Fibroblast of the conjunctiva (primary cell): ENCODE data around the gene APOC4.
"Not testable (repeated sequence)": the region's sequence is repeated elsewhere in the genome, so short reads cannot be mapped to it uniquely, and the experiment has no call there.

ENCODE experiments used
- DNase-seq: peaks from one replicate; pipeline ENCODE4 v3.0.0-alpha.2; 2010; ENCODE audit warnings: low read depth

APOC4 gene, protein sequence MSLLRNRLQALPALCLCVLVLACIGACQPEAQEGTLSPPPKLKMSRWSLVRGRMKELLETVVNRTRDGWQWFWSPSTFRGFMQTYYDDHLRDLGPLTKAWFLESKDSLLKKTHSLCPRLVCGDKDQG

DNA sequence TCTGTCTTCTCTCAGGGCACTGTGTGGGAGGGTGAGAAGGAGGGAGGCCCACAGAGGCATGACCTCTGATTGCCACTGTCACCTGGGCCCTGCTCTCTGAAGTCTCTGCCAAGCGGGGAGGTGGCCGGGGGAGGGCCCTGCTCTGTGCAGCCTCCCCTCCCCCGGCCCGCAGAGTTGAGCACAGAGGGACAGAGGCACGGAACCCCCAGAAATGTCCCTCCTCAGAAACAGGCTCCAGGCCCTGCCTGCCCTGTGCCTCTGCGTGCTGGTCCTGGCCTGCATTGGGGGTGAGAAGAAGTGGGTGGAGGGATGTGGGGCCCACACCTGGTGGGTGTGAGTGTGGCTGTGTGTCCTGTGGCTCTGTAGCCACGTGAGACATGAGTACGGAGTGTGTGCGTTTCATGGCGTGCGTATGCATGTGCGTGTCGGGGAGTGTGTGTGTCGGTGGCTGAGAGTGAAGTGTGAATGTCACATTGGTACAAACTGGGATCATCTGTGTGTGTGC, at the start of gene APOC4:
Gene APOC4 (plus strand): TSS at position 171 of the 505 bp plus-strand sequence. CDS start 41 bp downstream, at position 212.
- DNase-seq, result no peak

DNA sequence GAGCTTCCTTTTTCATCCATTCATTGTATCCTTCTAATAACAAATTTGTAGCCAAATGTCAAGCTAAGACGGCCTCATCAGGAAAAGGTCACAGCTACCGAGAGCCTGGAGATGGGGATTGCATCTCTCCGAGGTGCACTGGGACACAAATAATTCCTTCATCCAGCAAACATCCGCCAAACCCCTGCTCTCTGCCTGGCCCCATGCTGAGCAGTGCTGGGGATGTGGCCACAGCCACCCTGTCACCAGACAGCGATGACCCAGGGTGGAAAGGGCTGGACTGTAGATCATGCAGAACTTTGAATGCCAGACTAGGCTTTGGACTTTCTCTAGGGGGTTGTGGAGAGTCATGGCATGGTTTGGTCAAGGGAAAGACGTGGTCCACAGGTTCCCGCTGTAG, 49.1 kb upstream of the APOC4 start:
- no peak for DNase-seq

DNA sequence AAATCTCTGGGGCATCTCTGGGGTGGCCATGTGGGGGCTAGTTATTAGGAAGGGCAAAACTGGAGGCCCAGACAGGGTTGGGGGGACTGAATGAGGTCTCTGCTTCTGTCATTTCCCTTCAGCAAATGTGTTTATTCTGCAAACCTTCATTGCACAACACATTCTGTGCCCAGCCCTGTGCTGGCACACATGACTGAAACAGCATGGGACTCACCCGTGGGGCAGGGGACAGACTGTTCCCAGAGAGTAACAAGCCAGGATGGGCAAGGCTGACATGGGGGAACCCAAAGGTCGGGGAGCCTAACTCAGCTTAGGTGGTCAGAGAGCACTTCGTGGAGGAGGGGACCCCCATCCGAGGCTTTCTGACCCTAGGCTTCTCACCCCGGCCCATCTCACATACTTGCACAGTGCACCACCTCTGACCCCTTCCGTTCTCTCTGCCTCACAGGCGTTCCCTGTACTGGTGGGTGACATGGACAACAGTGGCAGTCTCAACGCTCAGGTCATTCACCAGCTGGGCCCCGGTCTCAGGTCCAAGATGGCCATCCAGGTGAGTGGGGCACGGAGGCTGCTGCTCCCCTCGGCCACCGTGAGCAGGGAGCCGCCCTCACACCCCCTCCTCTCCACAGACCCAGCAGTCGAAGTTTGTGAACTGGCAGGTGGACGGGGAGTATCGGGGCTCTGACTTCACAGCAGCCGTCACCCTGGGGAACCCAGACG, 48.5 kb upstream of the APOC4 start:
- no peak for DNase-seq

DNA sequence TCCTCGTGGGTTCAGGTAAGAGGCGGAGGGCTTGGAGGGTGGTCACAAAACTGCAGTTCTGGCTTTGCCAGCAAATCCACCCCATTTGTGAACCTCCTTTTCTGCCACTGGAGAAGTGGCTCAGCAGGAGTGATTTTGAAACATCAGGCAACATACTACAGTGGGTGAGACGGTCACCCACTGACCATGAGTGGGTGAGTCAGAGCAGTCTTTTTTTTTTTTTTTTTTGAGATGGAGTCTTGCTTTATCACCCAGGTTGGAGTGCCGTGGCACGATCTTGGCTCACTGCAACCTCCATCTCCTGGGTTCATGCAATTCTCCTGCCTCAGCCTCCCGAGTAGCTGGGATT, 48.0 kb upstream of the APOC4 start:
- no peak for DNase-seq

DNA sequence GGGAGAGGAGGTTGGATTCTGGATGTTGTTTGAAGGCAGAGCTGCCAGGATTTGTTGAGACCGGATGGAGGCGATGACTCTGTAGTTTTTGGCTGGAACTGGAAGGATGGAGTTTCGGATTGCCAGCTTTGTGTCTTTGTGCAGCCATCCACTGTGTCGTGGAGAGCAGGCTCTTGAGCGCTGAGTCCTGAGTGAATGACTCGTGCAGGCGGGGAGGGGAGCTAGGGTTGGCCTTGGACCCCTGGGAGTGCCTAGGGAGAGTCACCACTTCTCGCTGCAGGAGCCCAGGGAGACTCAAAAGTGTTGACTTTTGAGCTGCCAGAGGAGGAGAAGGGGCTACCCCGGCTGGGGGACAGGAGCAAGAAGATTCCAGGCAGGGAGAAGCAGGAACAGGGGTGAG, 47.1 kb upstream of the APOC4 start:
- DNase-seq, result no peak

DNA sequence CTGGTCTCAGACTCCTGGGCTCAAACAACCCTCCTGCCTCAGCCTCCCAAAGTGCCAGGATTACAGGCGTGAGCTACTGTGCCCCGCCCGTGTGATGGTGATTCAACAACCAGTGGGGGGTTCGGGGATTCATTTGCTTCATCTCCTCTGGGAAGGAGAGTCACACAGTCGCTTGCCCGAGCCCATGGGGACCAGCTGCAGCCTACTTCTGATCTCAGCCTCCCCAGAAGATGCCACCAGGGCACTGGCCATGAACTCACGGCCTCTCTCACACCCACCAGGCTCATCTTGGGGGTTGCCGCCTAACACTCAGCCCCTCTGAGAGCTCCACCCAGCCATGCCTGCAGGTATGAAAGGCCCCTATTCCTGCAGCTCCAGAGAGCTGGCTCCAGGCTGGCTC, 44.2 kb upstream of the APOC4 start:
- DNase-seq, result no peak

DNA sequence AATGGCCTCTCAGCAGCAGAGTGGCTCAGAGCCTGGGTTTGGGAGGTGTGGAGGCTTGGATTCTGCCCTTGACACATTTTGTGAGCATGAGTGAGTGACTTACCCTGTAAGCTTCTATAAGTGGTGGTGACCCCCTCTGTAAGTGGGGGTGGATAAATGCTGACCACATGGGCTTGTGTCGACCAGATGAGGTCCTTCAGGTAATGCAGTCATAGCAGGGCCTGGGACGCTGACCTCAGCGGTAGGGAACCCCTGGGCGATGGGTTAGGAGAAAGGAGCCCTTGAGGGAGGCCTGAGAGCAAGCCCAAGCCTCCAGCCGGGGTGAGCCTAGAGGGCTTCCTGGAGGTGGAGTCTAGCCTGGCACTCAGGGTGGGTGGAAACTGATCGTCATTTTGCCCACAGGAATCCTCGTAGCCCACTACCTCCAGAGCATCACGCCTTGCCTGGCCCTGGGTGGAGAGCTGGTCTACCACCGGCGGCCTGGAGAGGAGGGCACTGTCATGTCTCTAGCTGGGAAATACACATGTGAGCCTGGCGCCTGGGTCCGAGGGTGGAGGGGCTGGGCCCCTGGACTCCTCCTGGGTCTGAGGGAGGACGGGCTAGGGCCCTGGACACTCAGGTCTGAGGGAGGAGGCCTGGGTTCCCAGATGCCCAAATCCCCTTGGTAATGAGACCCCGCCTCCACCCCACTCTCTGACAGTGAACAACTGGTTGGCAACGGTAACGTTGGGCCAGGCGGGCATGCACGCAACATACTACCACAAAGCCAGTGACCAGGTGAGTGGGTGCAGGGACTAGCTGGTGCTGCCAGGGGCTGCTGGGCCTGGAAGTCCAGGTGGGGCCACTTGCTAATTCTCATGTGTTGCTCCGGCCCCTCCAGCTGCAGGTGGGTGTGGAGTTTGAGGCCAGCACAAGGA, 41.5 kb upstream of the APOC4 start:
- no peak for DNase-seq

DNA sequence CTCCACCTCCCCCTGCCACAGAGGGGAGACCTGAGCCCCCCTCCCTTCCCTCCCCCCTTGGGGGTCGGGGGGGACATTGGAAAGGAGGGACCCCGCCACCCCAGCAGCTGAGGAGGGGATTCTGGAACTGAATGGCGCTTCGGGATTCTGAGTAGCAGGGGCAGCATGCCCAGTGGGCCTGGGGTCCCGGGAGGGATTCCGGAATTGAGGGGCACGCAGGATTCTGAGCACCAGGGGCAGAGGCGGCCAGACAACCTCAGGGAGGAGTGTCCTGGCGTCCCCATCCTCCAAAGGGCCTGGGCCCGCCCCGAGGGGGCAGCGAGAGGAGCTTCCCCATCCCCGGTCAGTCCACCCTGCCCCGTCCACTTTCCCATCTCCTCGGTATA, 38.8 kb upstream of the APOC4 start:
- no peak for DNase-seq

DNA sequence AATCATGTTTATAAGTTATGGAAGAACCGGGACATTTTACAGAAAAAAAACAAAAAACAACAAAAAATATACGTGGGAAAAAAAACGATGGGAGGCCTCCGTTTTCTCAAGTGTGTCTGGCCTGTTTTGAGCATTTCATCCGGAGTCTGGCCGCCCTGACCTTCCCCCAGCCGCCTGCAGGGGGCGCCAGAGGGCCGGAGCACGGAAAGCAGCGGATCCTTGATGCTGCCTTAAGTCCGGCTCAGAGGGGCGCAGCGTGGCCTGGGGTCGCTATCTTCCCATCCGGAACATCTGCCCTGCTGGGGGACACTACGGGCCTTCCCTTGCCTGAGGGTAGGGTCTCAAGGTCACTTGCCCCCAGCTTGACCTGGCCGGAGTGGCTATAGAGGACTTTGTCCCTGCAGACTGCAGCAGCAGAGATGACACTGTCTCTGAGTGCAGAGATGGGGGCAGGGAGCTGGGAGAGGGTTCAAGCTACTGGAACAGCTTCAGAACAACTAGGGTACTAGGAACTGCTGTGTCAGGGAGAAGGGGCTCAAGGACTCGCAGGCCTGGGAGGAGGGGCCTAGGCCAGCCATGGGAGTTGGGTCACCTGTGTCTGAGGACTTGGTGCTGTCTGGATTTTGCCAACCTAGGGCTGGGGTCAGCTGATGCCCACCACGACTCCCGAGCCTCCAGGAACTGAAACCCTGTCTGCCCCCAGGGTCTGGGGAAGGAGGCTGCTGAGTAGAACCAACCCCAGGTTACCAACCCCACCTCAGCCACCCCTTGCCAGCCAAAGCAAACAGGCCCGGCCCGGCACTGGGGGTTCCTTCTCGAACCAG, 38.2 kb upstream of the APOC4 start:
- DNase-seq, result peak; percentile 41

DNA sequence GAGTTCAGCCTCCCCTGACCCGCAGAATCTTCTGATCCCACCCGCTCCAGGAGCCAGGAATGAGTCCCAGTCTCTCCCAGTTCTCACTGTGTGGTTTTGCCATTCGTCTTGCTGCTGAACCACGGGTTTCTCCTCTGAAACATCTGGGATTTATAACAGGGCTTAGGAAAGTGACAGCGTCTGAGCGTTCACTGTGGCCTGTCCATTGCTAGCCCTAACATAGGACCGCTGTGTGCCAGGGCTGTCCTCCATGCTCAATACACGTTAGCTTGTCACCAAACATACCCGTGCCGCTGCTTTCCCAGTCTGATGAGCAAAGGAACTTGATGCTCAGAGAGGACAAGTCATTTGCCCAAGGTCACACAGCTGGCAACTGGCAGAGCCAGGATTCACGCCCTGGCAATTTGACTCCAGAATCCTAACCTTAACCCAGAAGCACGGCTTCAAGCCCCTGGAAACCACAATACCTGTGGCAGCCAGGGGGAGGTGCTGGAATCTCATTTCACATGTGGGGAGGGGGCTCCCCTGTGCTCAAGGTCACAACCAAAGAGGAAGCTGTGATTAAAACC, 37.5 kb upstream of the APOC4 start:
- DNase-seq, result no peak

DNA sequence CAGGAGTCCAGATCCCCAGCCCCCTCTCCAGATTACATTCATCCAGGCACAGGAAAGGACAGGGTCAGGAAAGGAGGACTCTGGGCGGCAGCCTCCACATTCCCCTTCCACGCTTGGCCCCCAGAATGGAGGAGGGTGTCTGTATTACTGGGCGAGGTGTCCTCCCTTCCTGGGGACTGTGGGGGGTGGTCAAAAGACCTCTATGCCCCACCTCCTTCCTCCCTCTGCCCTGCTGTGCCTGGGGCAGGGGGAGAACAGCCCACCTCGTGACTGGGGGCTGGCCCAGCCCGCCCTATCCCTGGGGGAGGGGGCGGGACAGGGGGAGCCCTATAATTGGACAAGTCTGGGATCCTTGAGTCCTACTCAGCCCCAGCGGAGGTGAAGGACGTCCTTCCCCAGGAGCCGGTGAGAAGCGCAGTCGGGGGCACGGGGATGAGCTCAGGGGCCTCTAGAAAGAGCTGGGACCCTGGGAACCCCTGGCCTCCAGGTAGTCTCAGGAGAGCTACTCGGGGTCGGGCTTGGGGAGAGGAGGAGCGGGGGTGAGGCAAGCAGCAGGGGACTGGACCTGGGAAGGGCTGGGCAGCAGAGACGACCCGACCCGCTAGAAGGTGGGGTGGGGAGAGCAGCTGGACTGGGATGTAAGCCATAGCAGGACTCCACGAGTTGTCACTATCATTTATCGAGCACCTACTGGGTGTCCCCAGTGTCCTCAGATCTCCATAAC, 36.4 kb upstream of the APOC4 start, which contains the start of gene APOE:
Gene APOE (plus strand): TSS at position 360 of the 724 bp plus-strand sequence. CDS start 829 bp downstream, outside the sequence.
- no peak for DNase-seq

DNA sequence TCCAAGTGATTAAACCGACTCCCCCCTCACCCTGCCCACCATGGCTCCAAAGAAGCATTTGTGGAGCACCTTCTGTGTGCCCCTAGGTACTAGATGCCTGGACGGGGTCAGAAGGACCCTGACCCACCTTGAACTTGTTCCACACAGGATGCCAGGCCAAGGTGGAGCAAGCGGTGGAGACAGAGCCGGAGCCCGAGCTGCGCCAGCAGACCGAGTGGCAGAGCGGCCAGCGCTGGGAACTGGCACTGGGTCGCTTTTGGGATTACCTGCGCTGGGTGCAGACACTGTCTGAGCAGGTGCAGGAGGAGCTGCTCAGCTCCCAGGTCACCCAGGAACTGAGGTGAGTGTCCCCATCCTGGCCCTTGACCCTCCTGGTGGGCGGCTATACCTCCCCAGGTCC, 34.4 kb upstream of the APOC4 start:
- DNase-seq, result no peak

DNA sequence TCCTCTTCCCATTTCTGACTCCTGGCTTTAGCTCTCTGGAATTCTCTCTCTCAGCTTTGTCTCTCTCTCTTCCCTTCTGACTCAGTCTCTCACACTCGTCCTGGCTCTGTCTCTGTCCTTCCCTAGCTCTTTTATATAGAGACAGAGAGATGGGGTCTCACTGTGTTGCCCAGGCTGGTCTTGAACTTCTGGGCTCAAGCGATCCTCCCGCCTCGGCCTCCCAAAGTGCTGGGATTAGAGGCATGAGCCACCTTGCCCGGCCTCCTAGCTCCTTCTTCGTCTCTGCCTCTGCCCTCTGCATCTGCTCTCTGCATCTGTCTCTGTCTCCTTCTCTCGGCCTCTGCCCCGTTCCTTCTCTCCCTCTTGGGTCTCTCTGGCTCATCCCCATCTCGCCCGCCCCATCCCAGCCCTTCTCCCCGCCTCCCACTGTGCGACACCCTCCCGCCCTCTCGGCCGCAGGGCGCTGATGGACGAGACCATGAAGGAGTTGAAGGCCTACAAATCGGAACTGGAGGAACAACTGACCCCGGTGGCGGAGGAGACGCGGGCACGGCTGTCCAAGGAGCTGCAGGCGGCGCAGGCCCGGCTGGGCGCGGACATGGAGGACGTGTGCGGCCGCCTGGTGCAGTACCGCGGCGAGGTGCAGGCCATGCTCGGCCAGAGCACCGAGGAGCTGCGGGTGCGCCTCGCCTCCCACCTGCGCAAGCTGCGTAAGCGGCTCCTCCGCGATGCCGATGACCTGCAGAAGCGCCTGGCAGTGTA, 33.8 kb upstream of the APOC4 start:
- no peak for DNase-seq

DNA sequence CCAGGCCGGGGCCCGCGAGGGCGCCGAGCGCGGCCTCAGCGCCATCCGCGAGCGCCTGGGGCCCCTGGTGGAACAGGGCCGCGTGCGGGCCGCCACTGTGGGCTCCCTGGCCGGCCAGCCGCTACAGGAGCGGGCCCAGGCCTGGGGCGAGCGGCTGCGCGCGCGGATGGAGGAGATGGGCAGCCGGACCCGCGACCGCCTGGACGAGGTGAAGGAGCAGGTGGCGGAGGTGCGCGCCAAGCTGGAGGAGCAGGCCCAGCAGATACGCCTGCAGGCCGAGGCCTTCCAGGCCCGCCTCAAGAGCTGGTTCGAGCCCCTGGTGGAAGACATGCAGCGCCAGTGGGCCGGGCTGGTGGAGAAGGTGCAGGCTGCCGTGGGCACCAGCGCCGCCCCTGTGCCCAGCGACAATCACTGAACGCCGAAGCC, 33.2 kb upstream of the APOC4 start:
- no peak for DNase-seq

DNA sequence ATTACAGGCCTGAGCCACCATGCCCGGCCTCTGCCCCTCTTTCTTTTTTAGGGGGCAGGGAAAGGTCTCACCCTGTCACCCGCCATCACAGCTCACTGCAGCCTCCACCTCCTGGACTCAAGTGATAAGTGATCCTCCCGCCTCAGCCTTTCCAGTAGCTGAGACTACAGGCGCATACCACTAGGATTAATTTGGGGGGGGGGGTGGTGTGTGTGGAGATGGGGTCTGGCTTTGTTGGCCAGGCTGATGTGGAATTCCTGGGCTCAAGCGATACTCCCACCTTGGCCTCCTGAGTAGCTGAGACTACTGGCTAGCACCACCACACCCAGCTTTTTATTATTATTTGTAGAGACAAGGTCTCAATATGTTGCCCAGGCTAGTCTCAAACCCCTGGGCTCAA, 32.3 kb upstream of the APOC4 start:
- DNase-seq, result no peak

DNA sequence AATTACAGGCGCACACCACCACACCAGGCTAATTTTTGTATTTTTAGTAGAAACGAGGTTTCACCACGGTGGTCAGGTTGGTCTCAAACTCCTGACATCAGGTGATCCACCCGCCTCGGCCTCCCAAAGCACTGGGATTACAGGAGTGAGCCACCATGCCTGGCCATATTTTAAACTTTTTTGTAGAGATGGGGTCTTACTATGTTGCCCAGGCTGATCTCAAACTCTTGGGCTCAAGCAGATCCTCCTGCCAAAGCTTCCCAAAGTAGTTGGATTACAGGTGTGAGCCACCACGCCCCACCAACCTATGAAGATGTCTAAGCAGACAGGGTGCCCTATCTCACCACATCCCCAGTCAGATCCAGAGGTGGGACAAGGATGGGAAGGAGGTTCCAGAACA, 30.1 kb upstream of the APOC4 start:
- DNase-seq, result not testable (repeated sequence)

DNA sequence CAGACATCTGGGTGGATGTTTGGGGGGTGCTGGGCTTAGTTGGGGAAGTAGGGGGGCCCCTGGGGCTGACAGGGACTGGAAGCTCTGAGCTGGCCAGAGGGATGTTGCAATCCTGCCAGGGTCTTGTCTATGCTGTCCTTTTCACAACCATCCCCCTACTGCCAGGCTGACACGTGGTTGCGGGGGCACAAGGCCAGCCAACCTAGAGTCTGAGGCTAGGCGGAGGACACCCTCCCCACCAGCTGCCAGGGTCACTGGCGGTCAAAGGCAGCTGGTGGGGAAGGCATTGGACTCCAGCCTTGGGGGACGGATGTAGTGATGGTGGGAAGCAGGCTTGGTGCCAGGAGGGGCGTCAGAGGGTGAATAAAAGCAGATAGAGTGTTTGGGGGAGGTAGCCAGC, 29.2 kb upstream of the APOC4 start:
- no peak for DNase-seq

DNA sequence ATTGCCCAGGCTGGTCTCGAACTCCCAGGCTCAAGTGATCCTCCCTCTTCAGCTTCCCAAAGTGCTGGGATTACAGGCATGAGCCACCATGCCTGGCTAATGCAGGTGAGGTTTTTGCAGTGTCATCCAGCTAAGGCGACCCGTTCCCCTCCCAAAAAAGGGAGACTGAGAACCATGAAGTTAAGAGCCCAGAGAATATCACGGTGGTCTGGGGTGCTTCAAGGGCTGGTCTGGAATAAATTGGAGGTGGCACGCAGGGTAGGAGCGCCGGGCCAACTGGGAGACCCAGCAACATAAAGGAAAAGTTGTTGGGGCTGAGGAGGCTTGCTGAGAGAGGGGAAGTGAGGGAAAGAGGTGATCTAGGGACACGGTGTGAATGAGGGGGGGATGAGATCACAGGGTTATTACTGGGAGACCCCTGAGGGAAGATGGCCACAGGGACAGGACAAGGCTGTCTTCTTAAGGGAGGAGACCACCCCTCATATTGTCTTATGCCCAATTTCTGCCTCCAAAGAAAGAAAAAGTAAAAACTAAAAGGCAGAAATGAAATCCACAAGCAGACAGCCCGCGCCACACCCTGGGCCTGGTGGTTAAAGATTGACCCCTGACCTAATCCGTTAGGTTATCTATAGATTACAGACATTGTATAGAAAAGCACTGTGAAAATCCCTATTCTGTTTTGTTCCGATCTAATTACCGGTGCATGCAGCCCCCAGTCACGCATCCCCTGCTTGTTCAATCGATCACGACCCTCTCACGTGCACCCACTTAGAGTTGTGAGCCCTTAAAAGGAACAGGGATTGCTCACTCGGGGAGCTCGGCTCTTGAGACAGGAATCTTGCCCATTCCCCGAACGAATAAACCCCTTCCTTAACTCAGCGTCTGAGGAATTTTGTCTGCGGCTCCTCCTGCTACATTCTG, 28.3 kb upstream of the APOC4 start:
- not testable (repeated sequence) for DNase-seq
